Dedifferentiated amniotic fluid mesenchymal stem cell (primary cell): Measurements from ENCODE around the gene RNU1-4.
"Not testable (repeated sequence)": the region's sequence is repeated elsewhere in the genome, so short reads cannot be mapped to it uniquely, and the experiment has no call there.

Source experiments
- DNase-seq: peaks from one replicate; pipeline ENCODE4 v3.0.0-alpha.2; 2016; ENCODE audit errors: extremely low spot score

Gene RNU1-4

DNA sequence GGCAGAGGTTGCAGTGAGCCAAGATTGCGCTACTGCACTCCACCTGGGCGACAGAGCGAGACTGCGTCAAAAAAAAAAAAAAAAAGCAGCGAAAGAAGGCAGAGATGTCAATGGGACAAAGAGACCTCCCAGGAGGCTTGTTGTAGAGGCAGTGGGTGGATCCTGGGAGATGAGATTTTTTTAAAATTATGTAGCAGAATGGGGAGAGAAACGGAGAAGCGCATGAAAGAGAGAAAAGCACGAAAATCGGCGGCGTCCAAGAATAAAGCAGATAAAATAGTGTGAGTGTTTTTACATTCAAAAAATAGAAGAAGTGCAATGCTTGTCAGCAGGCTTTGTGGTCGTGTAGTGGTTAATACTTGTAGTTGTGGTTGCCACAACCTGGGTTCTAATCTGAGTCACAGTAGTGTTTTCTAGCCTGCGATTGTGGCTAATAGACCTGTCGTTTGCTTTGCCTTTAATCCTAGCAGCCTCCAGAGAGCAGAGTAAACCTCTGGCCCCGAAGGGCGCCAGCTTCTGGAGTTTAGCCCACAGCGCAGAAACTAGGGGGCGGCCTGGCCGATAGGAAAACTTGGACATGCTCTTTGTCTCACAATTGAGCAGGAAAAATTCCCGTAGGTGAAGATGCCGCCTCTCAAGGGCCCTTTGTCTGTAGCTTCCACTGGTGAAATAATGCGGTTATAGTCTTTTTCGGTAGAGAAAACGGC is 11.9 kb upstream of the RNU1-4 start:
- not testable (repeated sequence) for DNase-seq

DNA sequence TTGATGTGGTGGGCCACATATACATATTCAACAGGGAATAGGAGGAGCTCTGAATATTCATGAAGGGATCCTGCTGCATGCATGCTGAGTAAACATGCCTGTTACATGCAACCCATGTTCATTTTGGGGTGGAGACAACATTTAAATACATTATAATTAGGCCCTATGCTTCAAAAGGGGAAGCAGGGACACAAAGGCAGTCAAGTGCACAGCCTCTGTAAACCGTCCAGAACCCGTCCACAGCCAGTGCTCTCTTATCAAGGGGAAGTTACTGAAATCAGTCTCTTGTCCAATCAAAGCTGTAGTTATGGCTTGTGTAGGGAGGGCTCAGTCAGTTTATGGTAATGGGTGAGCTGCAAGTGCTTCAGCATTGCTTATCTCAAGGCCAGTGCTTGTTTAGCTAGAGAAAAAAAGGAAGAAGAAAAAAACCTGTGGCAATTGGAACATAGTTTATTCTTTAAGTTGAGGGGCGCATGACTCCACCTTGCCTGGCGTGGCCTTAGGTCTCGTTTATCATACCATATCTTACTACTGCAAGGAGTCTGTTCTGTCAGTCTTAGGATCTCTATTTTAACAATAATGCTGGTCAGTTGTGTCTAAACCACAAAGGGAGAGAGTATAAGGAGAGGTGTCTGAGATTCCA is 7.9 kb upstream of the RNU1-4 start:
- not testable (repeated sequence) for DNase-seq

DNA sequence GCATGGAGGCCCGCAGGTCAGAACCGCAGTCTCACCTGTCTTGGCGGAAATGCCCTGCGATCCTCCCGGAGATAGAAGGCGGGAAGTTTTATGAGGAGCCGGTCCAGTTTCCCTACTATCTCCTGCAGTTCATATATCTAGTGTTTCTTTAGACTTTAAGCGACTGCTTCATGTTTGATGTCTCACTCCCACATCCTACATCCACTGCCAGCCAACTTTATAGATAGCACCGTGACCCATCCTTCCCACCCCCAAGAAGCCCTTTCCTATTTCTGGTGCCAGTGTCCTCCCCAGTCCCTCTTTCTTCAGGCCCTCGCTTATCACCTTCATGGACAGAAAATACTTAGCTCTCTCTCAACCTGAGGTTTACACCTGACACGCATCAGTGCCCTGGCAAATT is 914 bp downstream of the RNU1-4 start:
- not testable (repeated sequence) for DNase-seq

DNA sequence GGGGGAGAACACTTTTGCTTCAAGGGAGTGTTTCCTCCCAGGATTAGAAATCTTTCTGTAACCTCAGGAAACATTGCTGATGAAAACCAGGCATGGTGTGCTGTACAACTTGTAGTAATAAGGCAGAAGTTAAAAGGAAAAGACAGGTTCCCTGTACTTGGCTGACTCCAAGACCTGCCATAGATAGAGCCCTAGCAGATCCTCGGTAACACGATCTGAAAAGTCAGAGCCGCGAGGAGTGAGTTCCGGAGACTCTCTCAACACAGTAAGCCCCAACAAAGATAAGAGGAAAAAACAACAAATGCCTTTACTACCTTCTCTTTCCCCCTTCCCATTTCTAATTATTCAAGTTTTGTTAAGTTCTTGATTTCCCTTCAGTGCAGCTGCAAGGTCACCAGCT is 7.3 kb downstream of the RNU1-4 start:
- DNase-seq: not testable (repeated sequence)

DNA sequence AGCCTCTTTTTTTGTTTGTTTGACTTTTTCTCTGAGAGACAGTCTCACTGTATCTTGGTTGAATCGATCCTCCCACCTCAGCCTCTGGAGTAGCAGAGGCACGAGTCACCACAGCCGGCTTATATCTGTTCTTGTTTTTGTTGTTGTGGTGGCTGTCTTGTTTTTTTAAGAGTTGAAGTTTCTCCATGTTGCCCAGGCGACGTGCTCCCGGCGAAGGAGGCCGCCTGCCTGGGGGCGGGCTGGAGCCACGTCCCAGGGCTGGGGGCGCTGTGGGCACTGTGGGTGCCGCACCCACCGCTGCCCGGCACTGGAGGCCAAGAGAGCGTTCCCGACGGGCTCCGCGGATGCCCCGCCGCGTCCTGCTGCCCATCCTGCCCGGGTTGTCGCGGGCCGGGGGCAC is 8.4 kb downstream of the RNU1-4 start:
- DNase-seq: not testable (repeated sequence)

DNA sequence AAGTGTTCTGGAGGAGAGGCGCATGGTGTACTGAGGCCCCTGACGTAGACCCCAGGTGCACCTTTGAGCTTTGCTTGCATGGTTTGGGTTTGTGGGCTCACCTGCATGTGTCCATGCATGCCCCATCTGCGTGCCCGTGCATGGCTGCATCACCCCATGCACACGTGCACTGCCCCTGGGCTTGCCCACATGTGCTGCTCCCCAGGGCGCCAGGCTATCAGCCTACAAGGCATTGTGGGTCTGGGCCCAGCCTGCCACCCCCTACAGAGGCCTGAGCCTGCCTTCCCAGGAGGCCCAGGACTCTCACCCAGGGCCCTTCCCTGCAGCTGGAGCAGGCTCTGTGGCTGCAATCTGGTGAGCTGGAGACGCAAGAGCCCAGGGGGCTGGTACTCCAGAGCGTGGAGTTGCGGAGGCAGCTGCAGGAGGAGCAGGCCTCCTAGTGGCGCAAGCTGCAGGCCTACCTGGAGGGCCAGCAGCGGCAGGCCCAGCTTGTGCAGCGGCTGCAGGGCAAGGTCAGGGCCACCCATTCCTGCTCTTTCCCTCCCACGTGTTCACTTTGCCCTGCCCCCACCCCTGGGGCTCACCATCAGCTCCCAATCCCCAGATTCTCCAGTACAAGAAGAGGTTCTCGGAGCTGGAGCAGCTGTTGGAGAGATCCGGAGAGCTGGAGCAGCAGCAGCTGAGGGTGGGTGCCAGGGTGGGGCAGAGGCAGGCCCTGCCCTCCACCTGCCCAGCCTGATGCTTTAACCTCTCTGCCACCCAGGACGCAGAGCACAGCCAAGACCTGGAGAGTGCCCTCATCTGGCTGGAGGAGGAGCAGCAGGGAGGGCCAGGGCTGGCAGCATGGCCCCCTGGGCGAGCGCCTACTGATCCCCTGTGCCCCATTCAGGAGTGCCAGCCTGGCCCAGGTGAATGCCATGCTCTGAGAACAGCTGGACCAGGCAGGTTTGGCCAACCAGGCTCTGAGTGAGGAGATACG is 9.9 kb downstream of the RNU1-4 start:
- not testable (repeated sequence) for DNase-seq

DNA sequence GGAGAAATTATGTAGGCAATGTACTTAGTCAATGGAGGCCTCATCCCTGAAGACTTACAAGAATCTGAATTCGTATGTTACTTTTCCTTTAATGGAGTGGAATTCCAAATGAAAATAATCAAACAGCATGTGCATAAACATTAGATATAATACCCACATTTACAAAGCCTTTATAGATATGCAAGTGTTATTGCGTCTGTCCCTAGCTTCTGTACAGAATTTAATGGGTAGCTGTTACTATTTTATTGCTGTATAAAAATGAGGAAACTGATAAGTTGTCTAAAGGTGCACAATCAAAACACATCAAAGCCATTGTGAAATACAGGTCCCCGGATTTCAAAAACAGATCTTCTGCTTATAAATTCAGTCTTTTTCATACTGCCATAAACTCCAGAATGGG is 12.5 kb downstream of the RNU1-4 start:
- not testable (repeated sequence) for DNase-seq

DNA sequence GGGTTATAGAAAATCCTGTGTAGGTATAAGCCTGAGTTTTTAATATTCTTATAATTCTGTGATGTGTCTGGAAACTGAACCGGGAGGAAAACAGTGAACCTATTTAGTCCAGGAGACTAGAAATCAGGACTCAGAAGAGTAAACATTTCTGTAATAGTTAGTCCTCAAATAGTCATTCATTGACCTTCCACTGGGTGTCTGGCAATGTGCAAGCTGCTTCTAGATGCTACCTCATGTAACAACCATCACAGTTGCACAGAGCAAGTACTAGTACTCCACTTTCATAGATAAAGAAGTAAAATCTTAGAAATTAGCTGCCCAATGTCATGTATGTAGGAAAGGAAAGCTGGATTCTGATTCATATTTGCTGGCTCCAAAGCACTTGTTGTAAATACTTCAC is 15.1 kb downstream of the RNU1-4 start:
- not testable (repeated sequence) for DNase-seq

DNA sequence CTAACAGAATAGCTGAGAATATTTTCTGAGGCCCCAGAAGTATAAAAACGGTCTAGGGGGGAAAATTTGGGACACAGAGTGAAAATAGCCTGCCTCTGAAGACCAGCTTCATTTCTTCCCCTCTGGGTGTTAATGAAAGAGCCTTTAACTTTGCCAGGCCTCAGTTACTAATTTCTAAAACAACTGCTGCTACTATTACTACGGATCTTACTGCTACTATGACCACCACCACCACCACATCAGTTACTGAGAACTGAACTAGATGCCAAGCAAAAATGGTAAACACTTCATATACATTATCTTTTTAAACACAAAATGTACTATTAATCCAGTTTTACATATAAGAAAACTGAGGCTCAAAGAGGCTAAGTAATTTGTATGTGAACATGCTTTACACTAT is 15.6 kb downstream of the RNU1-4 start:
- DNase-seq: not testable (repeated sequence)

DNA sequence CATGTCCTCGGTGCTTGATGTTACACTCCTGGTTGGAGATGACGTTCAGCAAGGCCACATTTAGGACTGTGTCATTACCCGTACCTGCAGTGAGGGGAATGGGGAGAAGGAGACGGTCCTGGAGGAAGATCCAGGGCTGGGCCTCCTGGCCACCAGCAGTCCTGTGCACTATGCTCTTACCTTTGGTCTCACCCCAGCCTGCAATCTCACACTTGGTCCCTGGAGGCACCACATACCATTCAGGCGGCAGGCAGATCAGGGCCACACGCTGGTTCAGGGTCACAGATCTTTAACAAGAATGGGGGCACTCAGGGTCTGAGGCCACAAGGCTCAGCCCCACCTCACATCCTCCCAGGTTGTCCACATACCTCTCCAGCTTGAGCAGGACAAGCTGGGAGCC is 17.3 kb downstream of the RNU1-4 start:
- DNase-seq: not testable (repeated sequence)

DNA sequence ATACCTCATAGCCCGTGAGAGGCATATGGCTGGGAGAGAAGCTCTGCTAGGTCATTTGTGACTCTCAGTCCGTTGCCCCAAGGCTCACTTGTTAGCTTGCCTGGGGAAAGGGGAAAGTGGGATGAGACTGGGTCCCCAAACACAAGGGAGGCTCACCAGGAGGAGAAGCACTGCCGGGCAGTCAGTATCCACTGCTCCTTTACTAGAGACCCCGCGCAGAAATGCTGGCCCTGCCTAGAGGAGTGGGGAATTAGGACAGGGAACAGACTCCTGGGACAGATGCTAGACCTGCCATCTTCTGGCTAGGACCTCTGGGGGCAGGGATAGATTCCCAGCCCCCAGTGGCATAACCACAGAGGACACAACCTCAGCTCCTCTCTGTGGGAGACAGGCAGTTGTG is 17.7 kb downstream of the RNU1-4 start:
- DNase-seq: not testable (repeated sequence)

DNA sequence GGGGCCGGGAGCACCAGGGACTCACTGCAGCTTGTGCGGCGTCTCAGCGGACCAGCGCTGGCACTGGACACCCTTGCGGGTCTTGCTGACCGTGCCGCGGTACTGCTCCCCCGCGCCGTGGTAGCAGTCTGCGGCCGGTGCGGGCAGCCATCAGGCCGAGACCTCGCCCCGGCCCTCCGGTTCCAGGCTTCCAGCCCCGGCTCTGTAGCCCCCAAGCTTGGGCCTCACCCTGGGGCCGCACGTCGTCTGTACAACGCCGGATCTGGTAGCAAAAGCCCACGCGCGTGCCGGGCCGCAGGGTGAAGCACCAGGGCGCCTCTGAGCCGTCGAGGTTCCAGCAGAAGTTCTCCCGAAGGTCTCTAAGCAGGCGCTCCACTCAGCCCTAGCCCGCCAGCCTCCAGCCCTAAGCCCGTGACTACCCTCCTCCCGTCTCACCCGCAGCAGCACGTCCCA is 18.8 kb downstream of the RNU1-4 start:
- DNase-seq: not testable (repeated sequence)

DNA sequence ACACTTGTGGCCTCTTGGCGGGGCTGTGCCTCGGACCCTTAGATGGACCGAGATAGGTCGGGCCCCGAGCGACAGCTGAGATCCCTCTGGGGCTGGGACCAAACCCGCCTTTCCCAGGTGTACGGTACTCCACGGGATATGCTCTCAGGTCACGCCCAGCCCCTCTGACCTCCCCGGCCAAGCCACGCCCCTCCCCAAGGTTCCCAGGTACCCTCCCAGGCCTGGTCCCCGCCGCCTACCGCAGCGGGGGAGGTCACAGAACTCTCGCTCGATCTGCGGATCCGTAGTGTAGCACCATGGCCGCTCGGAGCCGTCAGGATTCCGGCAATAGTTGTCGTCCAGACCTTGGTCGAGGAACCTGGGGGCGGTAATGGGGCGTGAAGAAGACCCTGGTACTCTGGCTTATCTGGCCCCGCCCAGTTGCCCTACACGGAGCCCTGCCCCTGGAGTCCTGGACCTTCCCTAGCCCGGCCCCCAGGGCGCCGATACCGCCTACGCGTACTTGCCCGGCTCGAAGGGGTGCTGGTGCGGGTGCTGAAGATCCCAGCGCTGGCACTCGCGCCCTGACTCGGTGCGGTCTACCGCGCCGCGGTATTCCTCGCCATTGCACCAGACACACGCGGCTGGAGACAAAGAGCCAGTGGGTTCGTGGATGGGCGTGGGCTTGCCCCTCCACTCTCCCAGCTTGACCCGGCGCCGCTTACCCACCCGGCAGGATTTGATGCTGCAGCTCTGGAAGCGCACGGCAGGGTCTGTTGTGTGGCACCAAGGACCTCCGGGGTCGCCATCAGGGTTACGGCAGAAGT is 19.5 kb downstream of the RNU1-4 start:
- DNase-seq: not testable (repeated sequence)

DNA sequence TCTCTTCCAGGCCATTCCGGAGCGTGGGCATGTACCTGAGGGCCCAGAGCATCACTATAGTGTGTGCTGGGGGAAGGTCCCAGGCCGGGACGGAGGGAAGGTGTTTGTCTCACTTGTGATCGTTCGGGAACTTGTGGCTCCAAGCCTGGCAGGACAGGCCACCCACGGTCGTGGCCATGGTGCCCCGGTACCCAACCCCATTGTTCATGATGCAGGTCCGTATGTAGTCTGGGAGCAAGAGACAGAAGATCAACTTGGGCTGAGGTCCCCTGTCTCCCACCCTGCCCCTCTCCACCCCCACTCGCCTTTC is 20.1 kb downstream of the RNU1-4 start:
- DNase-seq: not testable (repeated sequence)

DNA sequence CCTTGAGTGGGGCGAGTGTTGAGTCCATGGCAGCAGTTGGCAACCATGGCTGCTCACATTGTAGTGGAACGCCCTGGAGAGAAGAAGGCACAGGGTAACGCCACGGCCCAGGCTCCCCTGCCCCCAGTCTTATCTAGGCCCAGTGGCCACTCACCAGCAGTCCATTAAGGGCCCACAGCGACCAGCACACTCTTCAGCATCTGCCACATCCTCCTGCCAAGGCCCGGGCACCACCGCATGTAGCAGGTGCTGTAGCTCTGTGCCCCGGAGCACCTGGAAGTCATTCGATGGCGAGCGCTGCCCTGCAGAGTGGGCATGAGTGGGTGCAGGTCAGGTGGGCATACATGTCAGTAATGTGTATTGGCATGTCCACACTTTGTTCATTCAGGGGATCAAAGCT is 20.5 kb downstream of the RNU1-4 start:
- DNase-seq: not testable (repeated sequence)

DNA sequence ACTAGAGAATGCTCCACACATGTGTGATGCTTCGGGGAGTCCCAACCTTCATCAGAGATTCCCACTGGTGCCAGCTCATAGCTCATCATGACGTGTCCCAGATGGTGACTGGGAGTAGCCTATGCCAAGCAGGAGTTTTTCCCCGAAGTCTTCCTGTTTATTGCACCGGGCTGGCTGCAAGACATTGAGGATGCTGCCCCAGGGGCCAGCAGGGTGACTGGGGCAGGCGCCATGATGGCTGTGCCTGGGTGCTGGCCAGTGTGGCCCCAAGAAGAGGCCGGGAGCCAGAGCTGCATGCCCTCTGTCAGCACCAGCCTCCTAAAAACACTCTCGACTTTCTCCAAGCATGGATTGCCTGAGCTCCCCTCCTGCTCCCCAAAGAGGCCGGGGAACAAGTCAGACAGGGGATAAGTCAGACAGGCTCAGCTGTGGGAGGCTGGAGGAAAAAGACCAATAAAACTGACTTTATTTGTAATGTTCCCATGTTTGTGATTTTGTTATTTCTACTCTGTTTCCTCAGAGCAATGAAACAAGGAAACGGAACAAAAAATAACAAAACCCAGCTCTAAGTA is 24.0 kb downstream of the RNU1-4 start:
- DNase-seq: not testable (repeated sequence)

DNA sequence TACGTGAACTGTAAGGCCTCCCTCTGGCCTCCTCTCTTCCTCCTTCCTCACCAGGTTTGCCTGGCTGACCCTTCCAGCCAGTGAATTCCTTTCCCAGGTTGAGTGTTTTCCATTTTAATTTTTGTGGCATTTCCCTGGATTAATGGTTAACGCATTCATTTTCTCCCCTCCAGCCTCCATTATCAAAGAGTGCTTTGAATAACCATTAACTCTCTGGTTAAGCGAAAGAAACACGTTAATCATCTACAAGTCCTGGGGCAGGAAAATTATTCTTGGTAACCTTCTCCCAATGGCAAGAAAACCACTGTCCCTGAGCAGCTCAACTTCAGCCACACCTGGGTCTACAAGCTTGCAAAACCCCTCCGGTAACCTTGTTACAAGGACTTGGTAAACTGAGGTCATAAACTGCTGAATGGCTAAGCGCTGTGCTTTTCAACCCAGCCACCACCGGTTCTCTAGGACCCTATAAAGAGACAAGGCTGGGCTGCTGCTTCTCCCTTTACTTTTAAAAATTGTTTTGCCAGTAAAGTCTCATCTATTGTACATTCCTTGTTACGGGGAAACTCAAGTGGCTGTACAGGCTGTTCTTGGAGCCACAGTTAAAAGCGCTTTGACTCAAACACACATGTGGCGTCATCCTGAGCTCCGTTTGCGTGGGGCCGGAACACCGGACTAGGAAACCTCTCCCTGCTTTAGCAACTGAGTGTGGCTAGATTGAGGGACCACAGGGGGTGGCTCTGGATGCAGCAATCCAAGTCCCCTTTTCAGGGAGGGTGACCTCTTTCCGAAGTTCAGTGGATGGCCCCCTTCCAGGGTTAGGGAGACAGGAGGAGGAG is 24.7 kb downstream of the RNU1-4 start:
- not testable (repeated sequence) for DNase-seq

DNA sequence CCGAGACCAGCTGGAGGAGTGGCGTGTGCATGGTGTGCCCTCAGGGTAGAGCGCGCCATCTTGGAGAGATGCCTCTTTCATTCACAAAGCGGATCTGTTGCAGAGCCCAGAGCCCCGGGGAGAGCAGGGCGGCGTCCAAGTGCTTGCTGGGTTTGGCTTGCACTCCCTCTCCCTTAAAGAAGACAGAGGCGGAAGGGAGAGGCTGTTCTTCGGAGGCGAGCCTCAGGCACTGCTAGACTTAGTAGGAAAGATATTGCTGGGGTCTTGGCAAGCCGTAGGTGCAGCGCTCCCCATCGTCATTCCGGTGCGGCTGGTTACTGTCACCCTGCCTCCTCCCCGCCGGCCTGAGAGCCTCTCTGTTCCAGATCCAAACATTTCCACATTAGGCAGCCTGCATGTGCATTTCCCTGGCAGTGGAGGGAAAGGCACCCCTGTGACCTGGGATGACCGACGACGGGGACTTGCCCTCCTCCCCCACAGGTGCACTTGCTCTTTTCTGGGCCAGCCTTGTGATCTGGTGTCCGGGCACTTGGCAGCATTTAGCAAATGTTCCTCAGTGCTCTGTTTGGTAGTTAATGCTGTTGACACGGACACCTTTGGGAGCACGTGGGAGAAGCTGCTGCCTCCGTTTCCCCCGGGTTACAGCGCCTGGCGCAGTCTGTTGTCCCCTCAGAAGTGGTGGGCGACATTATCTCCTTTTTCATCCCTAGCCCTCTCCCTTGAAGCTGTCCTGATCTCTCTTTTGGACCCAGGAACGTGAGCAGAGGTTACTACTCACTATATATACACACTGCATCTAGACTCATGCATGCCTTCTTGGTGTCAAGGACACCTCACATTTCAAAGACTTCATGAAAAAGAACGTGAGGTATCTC is 25.7 kb downstream of the RNU1-4 start:
- not testable (repeated sequence) for DNase-seq

DNA sequence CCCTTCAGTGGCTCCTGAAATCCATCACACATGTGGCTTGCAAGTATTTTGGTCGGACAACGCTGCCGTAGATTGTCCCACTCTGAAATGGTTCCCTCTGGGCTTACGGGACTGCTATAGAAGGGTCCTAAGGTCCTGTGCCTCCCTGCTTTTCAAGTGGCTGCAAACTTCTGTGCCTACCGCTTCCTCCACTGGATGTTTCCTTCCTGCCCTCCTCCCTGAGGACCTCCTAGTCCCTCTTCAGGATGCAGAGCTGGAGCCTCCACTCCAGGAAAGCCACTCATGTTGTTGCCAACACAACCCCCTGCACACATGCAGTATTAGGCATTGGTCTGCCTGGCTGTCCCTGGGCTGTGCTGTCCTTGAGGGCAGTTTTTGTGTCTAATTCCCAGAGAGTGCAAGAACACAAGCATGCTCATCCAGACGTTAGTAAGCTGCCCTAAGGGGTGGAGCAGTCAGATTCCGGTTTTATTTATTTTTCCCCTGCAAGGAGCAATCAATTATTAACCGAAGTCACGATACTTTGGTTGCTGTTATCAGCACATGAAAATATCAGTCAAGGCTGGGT is 26.5 kb downstream of the RNU1-4 start:
- not testable (repeated sequence) for DNase-seq
